ENCODE measurements around the gene KCNQ1. TPM values are rescaled to one million over a fixed set of nuclear protein-coding genes. Genes with fewer than 3 reads are reported as not detected.

Gene KCNQ1
- total and polyA plus RNA-seq, 2 donors (not counting 1 experiment from before 2014, with no cell fraction given) = not detected

- H2AFZ ChIP-seq (ENCODE audit: low read length) = no peak overlapping the region
- H3K4me2 ChIP-seq (ENCODE audit: extremely low read depth, insufficient read depth, low read length) = no peak overlapping the region
- H4K20me1 ChIP-seq (ENCODE audit: control insufficient read depth, extremely low read depth, insufficient read depth, low read length) = no peaks in the 10 kb centered on the region
- no peaks in the 10 kb centered on the region for H3K9me3 ChIP-seq (ENCODE audit: control insufficient read depth, insufficient read depth, low read depth, low read length)
- peaks cover 24% of the 10 kb centered on the region for H3K4me1 ChIP-seq (ENCODE audit: control insufficient read depth, extremely low read depth, insufficient read depth, low read length)
- H3K36me3 ChIP-seq (ENCODE audit: control insufficient read depth, insufficient read depth, low read length) = no peaks in the 10 kb centered on the region
- no peaks in the 10 kb centered on the region for H3K79me2 ChIP-seq (ENCODE audit: control insufficient read depth, insufficient read depth, low read length)
- H3K4me3 ChIP-seq (replicated peaks in 1 of 4; ENCODE audit: control extremely low read depth in 1 of 4, insufficient read depth in 1 of 4, low read depth in 3 of 4, low read length in 4 of 4) = no peak overlapping the region
- H3K9ac ChIP-seq (ENCODE audit: insufficient read depth, low read length) = no peak overlapping the region
- no peak for TF ChIP-seq EZH2 (IDR thresholded peaks at IDR 0.05; ENCODE audit: low read length, missing control alignments)
- TF ChIP-seq, protein P1, sequence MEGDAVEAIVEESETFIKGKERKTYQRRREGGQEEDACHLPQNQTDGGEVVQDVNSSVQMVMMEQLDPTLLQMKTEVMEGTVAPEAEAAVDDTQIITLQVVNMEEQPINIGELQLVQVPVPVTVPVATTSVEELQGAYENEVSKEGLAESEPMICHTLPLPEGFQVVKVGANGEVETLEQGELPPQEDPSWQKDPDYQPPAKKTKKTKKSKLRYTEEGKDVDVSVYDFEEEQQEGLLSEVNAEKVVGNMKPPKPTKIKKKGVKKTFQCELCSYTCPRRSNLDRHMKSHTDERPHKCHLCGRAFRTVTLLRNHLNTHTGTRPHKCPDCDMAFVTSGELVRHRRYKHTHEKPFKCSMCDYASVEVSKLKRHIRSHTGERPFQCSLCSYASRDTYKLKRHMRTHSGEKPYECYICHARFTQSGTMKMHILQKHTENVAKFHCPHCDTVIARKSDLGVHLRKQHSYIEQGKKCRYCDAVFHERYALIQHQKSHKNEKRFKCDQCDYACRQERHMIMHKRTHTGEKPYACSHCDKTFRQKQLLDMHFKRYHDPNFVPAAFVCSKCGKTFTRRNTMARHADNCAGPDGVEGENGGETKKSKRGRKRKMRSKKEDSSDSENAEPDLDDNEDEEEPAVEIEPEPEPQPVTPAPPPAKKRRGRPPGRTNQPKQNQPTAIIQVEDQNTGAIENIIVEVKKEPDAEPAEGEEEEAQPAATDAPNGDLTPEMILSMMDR (conservative IDR thresholded peaks at IDR 0.05 in 1 of 2, IDR thresholded peaks at IDR 0.05 in 1 of 2; ENCODE audit: low read depth in 1 of 2, low read length in 2 of 2) = no peak
- H3K27ac ChIP-seq (ENCODE audit: insufficient read depth, low read length) = no peak overlapping the region
- DNase-seq (ENCODE audit: low read depth in 2 of 2) = no peak
- no peaks in the 10 kb centered on the region for H3K27me3 ChIP-seq (ENCODE audit: control insufficient read depth, insufficient read depth, low read length)
Measured at GRCh38 chr11:2821891-2822290, 377.1 kb downstream of the KCNQ1 start.

GRCh38 chr11:2824851-2825250, 380.0 kb downstream of the KCNQ1 start:
- Histone ChIP-seq H3K4me2 (ENCODE audit: extremely low read depth, insufficient read depth, low read length) (peak overlapping the region; percentile 77), H2AFZ (ENCODE audit: low read length) (no peak overlapping the region)
- no peak for DNase-seq (ENCODE audit: low read depth in 2 of 2)

GRCh38 chr11:2825261-2825888, 380.6 kb downstream of the KCNQ1 start:
- Histone ChIP-seq H3K9ac (ENCODE audit: insufficient read depth, low read length) (no peak overlapping the region), H3K27ac (ENCODE audit: insufficient read depth, low read length) (peak overlapping the region; percentile 84), H2AFZ (ENCODE audit: low read length) (peak overlapping the region; percentile 68), H3K4me1 (ENCODE audit: control insufficient read depth, extremely low read depth, insufficient read depth, low read length) (peaks cover 20% of the 10 kb centered on the region), H4K20me1 (ENCODE audit: control insufficient read depth, extremely low read depth, insufficient read depth, low read length) (no peaks in the 10 kb centered on the region), H3K36me3 (ENCODE audit: control insufficient read depth, insufficient read depth, low read length) (no peaks in the 10 kb centered on the region), H3K9me3 (ENCODE audit: control insufficient read depth, insufficient read depth, low read depth, low read length) (no peaks in the 10 kb centered on the region), H3K27me3 (ENCODE audit: control insufficient read depth, insufficient read depth, low read length) (no peaks in the 10 kb centered on the region), H3K4me2 (ENCODE audit: extremely low read depth, insufficient read depth, low read length) (peak overlapping the region; percentile 77), H3K4me3 (replicated peaks in 1 of 4; ENCODE audit: control extremely low read depth in 1 of 4, insufficient read depth in 1 of 4, low read depth in 3 of 4, low read length in 4 of 4) (peak overlapping the region in 1 of 4 experiments; percentile 25), H3K79me2 (ENCODE audit: control insufficient read depth, insufficient read depth, low read length) (no peaks in the 10 kb centered on the region)
- TF ChIP-seq, protein P1 (conservative IDR thresholded peaks at IDR 0.05 in 1 of 2, IDR thresholded peaks at IDR 0.05 in 1 of 2; ENCODE audit: low read depth in 1 of 2, low read length in 2 of 2) = no peak
- no peak for TF ChIP-seq EZH2 (IDR thresholded peaks at IDR 0.05; ENCODE audit: low read length, missing control alignments)
- peak; percentile 82 to 91 for DNase-seq (ENCODE audit: low read depth in 2 of 2)

More at GRCh38 chr11:2824851-2825250, 380.0 kb downstream of the KCNQ1 start:
- Histone ChIP-seq H3K9me3 (ENCODE audit: control insufficient read depth, insufficient read depth, low read depth, low read length) (no peaks in the 10 kb centered on the region), H3K79me2 (ENCODE audit: control insufficient read depth, insufficient read depth, low read length) (no peaks in the 10 kb centered on the region), H3K9ac (ENCODE audit: insufficient read depth, low read length) (no peak overlapping the region), H4K20me1 (ENCODE audit: control insufficient read depth, extremely low read depth, insufficient read depth, low read length) (no peaks in the 10 kb centered on the region), H3K27me3 (ENCODE audit: control insufficient read depth, insufficient read depth, low read length) (no peaks in the 10 kb centered on the region), H3K4me3 (replicated peaks in 1 of 4; ENCODE audit: control extremely low read depth in 1 of 4, insufficient read depth in 1 of 4, low read depth in 3 of 4, low read length in 4 of 4) (no peak overlapping the region), H3K4me1 (ENCODE audit: control insufficient read depth, extremely low read depth, insufficient read depth, low read length) (peaks cover 20% of the 10 kb centered on the region), H3K27ac (ENCODE audit: insufficient read depth, low read length) (peak overlapping the region; percentile 84), H3K36me3 (ENCODE audit: control insufficient read depth, insufficient read depth, low read length) (no peaks in the 10 kb centered on the region)
- TF ChIP-seq, protein P1 (conservative IDR thresholded peaks at IDR 0.05 in 1 of 2, IDR thresholded peaks at IDR 0.05 in 1 of 2; ENCODE audit: low read depth in 1 of 2, low read length in 2 of 2) = no peak
- no peak for TF ChIP-seq EZH2 (IDR thresholded peaks at IDR 0.05; ENCODE audit: low read length, missing control alignments)

Data from fibroblast of lung (primary cell).